Non-pigmented ciliary epithelial cell (primary cell): ENCODE data around the gene ZNF362.

ENCODE experiments used
- DNase-seq: peaks from one replicate; pipeline ENCODE4 v3.0.0-alpha.2; 2010; ENCODE audit warnings: low read depth

ZNF362 gene

DNA sequence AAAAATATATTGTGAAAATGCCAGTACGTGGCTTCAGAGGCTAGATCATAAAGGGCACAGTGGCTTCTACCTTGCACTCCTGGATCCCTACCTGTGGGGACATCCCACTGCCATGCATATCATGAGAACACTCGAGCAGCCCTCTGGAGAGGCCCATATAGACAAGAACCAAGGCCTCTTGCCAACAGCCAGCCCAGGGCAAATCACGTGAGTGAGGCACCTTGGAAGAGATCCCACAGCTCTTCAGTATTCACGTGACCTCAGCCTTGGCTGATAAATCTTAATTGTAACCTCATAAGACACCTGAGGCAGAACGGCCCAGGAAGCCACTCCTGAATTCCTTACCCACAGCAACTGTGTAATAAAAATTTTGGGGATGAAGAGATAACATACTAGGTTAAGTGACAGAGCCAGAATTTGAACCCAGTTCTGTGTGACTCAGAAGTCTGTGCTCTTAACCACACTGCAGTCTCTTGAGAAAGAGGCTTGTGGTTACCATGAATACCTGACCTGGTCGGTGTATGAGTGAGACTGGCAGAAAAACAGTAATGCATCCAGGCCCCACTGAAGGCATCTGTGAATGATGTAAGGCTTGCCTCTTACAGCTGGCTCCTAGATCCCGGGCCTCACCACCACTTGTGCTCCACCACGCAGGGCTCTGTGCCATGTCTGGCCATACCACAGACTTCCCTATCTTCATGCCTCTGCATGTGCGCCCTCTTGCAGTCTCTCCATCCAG is 71.5 kb downstream of the ZNF362 start:
- peak; percentile 97 for DNase-seq

DNA sequence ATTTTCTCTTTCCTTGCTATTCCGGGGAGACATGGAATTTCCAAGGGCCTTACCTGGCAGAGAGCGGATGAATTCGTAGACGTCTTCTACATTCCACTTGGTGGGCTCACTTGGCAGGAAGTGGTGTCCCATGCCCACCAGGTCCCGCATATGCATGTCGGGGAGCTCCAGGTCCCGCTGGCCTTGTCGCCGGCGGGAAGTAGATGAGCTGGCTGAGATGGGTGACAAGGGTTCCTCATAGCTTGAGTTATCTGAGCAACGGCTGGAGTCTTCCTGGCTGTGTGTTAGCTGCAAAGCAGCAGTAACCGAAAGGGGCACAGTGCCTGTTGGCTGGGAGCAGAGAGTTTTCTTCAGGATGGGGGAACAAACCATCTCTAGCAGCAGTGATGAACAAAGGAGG is 72.5 kb downstream of the ZNF362 start:
- DNase-seq, result no peak

DNA sequence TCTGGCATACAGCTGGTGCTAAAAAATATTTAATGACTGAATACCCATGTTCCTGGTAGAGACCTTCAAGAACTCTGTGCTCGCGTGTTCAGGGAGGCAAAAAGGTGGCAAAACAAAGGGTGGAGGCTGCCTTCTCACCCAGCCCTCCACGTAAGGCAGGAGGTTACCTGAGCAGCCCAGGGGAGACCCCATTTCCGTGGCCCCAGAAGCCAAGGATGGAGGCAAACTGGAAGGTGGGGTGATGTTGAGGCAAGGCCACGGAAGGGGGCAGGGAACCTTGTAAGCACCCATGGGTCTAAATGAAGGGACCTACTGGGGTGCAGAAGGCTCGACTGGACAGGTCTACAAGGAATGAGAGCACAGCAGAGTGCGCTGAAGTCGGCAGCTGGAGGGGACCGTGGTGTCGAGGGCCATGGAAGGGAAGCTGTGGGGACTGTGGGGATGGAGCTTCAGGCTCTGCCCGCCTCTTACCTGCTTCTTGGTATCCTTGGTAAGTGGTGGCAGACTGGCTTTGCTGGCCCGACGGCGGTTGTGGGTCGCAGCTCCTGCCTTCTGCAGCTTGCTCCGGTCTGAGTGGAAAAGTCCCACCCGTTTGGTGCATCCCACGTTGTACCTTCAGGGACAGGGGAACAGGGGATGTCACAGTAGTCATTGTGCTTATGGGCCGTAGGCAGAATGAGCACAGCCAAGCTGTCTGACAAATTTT is 73.5 kb downstream of the ZNF362 start:
- DNase-seq, result no peak

DNA sequence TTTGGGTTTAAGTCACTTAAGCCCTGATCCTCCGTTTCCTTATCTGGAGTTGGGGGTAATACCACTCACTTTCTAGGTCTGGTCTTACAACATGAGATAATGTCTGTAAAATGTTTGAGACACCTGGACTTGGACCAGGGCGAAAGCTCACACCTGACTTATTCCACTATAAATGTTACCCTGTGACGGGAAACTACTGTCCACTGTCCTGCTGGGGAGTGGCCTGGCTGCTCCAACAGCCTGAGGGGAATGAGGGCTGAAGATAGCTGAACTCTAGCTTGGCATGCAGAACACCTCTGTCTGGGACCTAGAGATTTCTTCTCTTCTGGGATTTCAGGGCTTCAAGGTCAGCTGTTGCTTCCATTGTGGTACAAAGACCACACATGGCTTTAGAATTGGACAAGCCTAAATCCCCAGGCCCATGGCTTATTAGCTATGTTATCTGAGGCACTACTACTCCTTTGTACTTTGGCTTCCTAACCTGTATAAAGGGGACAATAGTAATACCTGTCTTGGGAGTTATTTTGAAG is 74.1 kb downstream of the ZNF362 start:
- DNase-seq, result no peak

DNA sequence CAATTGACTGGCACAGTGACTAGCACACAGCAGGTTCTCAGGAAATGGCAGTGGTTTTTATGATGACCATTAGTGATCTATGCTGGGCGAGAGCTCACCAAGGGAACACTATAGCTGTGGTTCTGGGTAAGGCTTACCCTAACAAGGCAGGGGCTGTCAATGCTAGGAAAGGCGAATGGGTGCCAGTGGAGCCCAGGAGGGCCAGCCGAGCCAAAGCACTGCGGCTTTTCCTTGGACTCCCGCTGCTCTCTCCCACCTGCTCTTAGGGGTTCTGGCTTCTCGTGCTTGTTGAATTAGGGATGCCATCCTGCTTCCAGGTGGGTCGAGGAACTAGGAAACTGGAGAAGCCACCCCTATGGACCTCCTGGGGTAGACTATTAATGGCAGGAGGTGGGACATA is 74.6 kb downstream of the ZNF362 start:
- no peak for DNase-seq

DNA sequence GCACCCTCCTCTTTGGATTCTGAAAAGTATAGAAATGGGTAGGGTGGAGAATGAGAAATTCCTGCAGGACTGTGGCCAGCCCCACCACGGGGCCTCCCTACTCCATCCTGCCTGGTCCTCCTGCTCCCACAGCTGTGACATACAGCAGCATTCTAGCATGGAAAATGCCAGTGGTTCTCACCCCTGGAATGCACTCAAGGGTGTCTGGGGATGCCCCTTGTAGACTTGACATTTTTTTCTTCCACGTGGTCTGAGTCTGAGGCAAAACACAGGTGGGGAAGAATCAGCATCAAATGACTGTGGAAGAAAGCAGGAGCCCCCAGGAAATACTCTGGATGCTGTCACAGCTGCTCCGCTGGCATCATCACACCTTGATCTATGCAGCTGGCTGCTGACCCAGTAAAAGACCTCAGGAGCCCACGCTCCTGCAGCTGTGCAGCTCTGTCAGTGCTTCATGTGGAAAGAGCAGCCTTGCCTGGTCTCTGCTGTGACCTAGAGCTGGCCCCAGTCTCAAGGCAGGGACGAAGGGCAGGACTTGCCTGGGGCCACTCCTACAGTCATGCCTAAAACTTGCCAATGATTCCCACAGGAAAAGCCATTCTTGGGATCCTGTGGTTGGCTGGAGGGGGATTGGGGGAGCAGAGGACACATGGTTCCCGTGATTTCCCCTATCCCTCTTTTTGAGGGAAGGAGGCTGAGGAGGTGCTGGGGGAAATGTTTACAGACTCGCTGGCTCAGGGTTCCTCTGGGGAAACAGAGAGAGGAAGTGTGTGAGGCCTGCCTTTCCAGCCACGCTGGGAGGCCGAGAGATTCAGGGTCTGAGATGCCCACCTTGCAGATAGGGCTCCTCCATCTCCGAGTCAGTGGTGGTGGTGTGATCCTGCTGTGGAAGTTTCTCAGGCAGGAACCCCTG is 75.4 kb downstream of the ZNF362 start:
- DNase-seq, result no peak

DNA sequence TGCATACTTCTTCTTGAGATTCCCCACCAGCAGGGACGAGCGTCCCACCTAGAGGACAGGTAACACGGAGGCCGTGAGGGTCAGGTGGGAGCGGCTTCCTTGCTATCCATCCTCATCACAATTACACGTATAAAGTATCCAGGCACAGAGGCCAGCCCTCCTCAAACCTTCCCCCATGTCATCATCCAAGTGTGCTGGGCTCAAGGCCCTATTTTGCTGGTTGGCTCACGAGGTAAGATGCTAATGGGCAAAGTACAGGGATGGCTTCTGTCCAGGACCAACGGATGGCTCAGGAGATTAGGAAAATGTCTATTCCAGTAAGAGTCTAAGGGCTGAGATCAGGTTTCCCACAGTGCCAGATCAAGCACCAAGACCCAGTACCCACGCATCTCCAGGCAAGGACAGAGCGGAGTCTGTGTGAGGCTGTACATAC is 76.1 kb downstream of the ZNF362 start:
- no peak for DNase-seq

DNA sequence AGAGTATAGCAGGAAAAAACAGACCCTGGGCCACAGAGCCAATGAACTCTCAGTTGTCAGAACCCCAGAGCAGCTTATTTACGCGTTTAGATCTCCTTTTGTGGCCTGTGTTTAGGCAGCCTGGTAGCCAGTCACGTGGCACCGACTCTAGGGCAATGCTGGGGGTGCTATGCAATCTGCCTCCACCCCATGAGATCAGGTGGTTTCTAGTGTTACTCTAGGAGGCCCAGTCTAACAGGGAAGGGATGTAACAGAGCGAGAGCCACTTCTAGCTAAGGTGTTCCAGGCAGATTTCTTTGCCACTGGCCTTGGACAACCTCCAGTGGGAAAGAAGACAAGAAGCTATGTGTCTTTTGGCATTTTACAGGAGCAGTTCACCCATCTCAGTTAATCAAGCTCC is 76.6 kb downstream of the ZNF362 start:
- no peak for DNase-seq

DNA sequence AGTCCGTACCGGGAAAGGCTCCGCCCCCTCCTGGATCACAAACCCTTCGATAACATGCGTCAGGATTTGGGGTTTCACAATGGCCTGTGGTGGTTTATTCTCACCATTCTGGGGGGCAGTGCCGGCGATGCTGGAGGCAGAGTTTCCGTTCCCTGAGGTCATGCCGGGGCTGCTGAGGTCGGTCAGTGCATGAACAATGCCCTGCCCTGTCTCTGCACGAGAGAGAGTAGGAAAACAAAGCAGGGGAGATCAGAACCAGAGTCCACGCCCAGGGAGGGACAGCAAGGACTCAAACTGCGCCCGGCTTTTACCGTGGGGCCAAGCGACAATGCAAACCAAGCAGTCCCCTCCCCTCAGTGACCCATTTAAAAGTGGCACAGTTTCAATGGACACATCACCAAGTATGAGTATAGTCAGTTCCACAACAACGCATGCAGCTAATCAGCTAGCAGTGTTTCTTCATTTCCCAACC is 77.8 kb downstream of the ZNF362 start:
- DNase-seq, result no peak

DNA sequence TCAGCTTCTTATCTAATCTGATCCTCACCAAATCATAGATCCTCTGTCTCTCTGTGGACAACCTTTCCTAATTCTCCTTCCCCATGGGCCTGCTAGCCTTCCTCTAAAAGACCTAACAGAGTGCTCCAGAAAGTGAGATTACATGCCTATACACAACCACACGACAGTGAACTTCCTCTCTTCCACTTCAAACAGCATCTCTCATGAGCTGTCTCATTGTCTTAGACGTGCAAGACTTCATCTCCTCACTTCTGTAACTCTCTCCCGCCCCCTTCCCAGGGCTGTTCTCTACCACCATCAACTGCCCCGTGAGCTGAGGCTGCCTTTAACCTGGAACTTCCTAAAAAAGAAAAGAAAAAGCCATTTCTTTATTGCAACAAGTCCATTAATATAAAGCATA is 78.7 kb downstream of the ZNF362 start:
- no peak for DNase-seq

DNA sequence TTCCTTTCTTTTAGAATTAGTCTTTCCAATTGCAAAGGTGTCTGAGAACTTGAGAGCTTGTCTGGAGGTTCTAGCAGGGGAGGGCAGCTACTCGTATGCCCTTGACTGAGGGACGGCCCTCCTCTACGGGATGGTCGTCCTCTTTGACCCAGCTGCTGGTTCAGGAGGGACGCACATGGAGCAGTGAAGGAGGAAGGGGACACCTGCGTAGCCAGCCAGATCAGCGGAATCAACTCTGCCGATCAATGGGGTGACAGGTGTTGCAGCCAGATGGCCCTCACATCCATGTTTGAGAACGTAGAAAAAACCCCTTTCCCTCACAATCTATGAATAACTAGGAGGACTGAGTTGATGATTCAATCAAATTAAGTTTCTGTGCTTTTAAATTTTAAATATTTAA is 80.3 kb downstream of the ZNF362 start:
- DNase-seq, result no peak

DNA sequence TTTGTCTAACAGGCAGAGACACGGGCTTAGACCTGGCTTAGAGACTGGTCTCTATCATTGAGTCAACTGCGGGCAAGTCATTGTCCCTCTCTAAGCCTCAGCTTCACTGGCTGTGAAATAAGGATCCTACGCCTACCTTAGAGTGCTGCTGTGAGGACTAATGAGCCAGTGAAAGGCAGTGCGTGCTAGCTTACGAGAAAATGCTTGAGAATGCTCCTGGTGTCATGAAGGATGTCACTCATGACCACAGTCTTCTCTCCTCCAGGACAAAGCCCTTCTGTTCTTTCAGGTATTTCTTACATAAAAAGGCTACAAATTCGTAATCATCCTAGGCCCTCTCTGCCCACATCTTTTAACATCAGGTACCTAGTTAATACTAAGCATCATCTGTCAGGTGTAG is 81.1 kb downstream of the ZNF362 start:
- no peak for DNase-seq

DNA sequence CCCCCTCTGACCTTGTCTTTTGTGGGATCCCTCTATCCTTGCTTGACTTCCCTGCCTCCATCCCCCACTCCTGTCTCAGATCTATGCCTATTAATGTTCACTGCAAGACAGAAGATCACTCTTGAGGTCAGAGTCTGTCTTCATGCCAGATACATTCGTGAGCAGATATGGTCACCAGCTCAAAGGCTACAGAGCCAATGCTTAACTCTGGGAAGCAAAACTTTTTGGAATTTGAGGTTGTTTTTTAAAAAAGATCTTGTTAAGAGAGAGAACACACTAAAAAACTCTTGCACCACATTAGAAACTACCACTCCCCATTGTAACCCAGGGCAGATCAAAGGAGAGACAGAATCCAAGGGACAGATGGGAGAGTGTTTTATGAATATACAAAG is 81.8 kb downstream of the ZNF362 start:
- DNase-seq, result no peak

DNA sequence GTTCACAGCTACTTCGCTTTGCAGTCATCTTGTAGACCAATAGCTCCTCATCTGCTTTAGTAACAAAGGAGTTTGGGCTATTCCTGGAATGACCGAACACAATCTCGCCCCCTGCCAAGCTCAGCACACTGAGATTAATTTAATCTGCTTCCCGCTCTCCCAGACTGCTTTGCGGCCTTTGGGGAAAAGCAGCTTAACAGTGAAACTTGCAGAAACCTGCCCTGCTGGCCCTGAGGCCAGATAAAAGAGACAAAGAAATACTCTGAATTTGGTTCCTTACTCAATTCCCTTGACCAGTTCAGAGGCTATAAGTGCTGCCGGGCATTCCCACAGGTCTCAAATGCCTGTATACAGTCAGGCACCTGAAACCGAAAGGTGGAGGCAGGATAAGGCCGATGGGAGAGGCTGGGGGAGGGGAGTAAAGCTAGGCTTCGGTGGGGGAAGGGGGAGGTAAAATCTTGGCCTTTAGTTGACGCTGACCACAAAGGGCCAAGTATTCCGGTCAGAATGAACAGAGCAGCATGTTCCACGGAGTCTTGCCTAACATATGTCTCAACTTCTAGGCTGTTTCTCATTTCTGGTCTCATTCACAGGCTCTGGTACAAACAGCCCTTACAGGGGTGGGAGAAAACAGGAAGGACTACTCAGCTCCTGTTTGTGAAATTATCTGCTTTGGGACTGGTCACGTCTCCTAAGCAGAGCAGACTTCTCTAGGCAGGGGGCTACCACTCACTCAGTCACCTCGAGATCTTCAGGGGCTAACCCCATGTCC is 82.3 kb downstream of the ZNF362 start:
- peak; percentile 74 for DNase-seq

DNA sequence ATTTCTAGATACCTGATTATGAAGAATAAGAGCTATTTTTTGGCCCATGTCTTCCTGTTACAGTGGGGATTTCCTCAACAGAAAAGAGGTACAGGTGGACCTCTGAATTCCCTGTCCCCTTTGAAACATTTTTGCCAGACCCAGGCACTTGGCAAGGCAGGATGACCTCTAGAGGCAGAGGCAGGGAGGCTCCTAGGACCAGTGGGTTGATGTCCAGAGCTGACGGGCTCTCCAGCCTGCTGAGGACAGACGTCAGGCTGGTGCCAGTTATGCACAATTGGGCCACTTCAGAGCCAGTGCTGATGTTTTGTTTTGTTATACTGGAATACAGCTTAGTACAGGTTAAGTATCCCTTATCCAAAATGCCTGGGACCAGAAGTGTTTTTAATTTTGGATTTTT is 83.1 kb downstream of the ZNF362 start:
- DNase-seq, result no peak

DNA sequence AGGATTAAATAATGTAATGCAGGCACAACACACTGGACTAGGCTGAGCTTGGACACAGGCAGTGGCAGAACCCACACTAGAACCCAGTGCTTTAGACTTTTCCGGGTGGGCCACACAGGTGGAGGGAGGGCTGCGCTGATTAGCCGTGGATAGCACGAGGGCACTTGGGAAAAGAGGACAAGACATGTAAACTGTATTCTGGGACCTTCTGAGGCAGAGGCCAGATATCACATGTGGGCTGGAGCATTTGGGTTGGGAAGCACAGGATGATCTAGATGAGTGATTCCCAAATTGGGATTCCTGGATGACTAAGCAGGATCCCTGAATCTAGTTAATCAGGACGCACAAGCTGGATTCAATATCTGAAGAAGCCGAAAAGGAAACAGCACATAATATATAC is 84.9 kb downstream of the ZNF362 start:
- DNase-seq, result no peak

DNA sequence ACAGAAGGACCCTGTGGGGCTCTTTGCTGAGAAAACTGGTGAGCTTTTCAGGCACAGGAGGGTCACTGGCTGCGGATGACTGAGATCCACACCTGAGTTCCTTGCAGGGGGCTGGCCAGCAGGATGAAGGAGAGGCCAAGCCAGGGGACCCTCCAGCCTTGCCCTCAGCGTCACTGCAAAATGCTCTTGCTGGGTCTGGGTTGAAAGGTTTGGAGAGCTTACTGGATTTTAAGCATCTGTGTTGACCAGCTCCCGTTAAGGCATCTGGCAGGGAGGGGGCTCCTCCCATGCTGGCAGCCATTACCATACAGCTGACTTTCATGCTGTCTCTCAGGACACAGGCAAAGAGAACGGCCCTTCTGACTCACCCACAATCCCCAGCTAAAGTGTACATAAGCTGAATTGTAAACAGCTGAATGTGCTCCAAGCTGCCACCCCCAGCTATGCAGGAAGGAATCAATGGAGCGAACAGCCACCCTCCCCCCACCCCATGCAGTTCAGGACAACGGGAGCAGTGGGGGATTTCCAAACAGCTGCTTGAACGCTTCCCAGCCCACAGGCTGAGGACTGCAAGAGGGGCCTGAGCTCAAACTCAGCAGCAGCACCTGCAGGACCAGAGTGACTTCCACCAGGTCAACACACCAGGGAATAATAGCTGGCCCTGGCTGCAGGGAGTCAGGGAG is 85.9 kb downstream of the ZNF362 start:
- peak; percentile 97 for DNase-seq

DNA sequence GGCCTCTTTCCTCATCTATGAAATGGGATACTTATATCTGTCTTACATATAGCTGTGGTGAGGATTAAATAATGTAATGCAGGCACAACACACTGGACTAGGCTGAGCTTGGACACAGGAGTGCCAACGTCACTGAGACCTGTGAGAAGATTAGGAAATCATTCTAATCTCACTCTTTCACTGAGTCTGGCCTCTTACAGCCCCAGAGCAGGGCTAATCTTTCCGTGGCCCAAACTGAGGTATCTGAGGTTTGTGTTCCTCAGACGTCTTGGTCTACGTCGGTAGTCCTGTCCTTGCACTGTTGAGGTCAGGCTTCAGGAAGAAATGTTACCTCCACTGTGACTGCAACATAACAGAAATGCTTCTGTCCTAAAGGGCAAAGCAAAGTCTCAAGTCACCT is 87.2 kb downstream of the ZNF362 start:
- no peak for DNase-seq

DNA sequence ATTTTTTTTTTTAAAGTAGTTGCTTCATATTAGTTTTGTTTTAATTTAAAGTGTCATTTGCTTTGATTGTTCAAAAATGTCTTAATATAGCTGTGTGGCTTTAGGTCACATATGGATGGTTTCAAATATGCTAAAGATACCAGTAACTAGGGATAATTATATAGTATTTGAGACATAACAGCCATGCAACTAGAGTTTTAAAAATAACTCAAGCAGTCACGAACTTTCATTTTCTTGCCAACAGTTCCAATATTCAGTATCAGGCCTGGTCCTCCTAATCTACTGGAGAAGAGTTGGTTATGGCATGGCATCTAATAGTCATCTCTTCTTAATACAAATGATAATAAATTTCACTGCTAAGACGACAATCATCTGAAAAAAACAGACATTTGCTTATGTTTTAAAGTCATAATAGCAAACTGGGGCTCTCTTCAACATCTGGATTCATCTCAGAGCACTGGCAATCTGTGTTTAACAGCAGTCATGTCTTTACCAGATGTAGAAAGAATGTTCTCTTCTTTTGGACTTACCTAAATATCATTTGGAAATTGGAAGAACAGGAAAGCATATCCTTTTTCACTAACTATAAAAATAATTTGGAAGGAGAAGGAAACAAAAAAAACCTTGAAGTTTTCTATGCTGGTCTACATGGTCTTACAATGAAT is 88.7 kb downstream of the ZNF362 start:
- DNase-seq, result no peak

DNA sequence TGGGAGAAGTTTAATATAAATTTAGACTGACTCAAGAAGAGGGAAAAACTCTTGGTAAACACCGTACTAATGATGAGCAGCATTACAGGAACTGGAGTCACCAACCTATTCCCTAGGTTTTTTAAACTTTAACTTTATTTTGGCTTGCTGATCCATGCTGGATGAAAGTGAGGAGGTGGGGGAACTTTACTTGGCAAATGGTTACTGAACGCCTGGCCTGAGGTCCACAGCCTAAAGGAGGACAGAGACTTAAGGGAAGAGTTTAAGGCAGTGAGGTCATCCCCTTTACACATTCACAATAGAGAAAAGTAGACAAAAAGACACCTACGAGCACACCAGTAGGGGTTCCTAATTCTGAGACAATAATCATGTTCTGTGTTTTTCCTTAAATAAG is 90.2 kb downstream of the ZNF362 start:
- DNase-seq, result no peak
